ENCODE data around the gene PRDM15. TPM values are rescaled to one million over a fixed set of nuclear protein-coding genes. Genes with fewer than 3 reads are reported as not detected.

PRDM15 gene, protein sequence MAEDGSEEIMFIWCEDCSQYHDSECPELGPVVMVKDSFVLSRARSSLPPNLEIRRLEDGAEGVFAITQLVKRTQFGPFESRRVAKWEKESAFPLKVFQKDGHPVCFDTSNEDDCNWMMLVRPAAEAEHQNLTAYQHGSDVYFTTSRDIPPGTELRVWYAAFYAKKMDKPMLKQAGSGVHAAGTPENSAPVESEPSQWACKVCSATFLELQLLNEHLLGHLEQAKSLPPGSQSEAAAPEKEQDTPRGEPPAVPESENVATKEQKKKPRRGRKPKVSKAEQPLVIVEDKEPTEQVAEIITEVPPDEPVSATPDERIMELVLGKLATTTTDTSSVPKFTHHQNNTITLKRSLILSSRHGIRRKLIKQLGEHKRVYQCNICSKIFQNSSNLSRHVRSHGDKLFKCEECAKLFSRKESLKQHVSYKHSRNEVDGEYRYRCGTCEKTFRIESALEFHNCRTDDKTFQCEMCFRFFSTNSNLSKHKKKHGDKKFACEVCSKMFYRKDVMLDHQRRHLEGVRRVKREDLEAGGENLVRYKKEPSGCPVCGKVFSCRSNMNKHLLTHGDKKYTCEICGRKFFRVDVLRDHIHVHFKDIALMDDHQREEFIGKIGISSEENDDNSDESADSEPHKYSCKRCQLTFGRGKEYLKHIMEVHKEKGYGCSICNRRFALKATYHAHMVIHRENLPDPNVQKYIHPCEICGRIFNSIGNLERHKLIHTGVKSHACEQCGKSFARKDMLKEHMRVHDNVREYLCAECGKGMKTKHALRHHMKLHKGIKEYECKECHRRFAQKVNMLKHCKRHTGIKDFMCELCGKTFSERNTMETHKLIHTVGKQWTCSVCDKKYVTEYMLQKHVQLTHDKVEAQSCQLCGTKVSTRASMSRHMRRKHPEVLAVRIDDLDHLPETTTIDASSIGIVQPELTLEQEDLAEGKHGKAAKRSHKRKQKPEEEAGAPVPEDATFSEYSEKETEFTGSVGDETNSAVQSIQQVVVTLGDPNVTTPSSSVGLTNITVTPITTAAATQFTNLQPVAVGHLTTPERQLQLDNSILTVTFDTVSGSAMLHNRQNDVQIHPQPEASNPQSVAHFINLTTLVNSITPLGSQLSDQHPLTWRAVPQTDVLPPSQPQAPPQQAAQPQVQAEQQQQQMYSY
- total RNA-seq = 8.1 TPM

GRCh38 chr21:41879190-41879998 lies at the start of gene PRDM15:
Gene PRDM15 (minus strand): TSS chr21:41879344. CDS start chr21:41860363, 18,981 bp downstream.

GRCh38 chr21:41766883-41767605 lies 112.1 kb downstream of the PRDM15 start, which contains the start of gene RIPK4:
Gene RIPK4 (minus strand): TSS chr21:41767052. CDS start chr21:41767041, 11 bp downstream.

Small RNAs within 50 kb of the gene (small RNA-seq; reads per million reads assigned to genes)
- gene RF00334 (ENCODE audit: low replicate concordance) = not detected

Other genes with a start within 250 kb of the PRDM15 start
- 29.6 TPM for gene RIPK4, start 112.3 kb downstream of the PRDM15 start, total RNA-seq
- 21.8 TPM for gene C2CD2, start 74.7 kb upstream of the PRDM15 start, total RNA-seq
- 11.9 TPM for gene ZBTB21, start 131.0 kb upstream of the PRDM15 start, total RNA-seq
- gene UMODL1, start 192.0 kb upstream of the PRDM15 start, total RNA-seq = not detected